ENCODE data around the gene CPAMD8. TPM values are rescaled to one million over a fixed set of nuclear protein-coding genes. Genes with fewer than 3 reads are reported as not detected.
A peak's percentile ranks its signal among the peaks of the same experiment; 100 is the strongest.

Gene CPAMD8
- total RNA-seq, 1 experiment from 2014 or later: 3.9 TPM

DNA sequence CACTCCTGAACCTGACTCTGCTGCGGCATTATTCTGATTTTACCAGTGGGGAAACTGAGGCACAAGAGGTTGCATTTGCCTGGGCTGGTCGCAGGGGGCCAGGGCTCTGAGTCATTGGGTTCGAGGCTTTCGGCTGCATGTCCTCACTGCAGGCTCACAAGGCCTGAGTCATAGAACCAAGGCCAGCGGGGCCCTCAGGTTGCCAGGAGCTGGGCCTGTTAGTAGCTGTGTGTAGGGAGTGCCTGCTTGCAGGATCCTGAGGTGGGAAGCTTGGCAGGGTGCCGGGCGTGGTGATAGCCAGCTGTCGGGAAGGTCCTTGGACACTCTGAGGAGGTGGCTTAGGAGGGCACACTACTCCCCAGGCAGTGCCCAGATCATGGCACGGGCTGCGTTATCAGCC, 159.4 kb downstream of the CPAMD8 start:
- POLR2A ChIA-PET (ENCODE audit: unreplicated experiment): no interaction called here
- TF ChIP-seq, protein P1, sequence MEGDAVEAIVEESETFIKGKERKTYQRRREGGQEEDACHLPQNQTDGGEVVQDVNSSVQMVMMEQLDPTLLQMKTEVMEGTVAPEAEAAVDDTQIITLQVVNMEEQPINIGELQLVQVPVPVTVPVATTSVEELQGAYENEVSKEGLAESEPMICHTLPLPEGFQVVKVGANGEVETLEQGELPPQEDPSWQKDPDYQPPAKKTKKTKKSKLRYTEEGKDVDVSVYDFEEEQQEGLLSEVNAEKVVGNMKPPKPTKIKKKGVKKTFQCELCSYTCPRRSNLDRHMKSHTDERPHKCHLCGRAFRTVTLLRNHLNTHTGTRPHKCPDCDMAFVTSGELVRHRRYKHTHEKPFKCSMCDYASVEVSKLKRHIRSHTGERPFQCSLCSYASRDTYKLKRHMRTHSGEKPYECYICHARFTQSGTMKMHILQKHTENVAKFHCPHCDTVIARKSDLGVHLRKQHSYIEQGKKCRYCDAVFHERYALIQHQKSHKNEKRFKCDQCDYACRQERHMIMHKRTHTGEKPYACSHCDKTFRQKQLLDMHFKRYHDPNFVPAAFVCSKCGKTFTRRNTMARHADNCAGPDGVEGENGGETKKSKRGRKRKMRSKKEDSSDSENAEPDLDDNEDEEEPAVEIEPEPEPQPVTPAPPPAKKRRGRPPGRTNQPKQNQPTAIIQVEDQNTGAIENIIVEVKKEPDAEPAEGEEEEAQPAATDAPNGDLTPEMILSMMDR (conservative IDR thresholded peaks at IDR 0.05; ENCODE audit: low read depth, low read length): no peak
- no peak for TF ChIP-seq EZH2phosphoT487 (IDR thresholded peaks at IDR 0.05; ENCODE audit: borderline replicate concordance, low read length)
- no peak for TF ChIP-seq EZH2 (IDR thresholded peaks at IDR 0.05; ENCODE audit: low read length, unreplicated experiment)
- Histone ChIP-seq H3K9ac (ENCODE audit: low read length) (no peak overlapping the region), H3F3A (ENCODE audit: low read length, unreplicated experiment) (no peaks in the 10 kb centered on the region), H3K4me1 (ENCODE audit: insufficient read depth, low read length) (no peaks in the 10 kb centered on the region), H3K4me3 (ENCODE audit: low read length) (no peak overlapping the region), H3K9me3 (ENCODE audit: low read length) (no peaks in the 10 kb centered on the region), H3K36me3 (ENCODE audit: low read depth, low read length) (peaks cover 33% of the 10 kb centered on the region), H3K27me3 (ENCODE audit: low read length) (no peaks in the 10 kb centered on the region), H4K20me1 (ENCODE audit: low read length) (no peaks in the 10 kb centered on the region), H2AFZ (ENCODE audit: low read length) (no peak overlapping the region), H3K27ac (ENCODE audit: low read length) (no peak overlapping the region), H3K4me2 (ENCODE audit: low read length) (no peak overlapping the region), H3K79me2 (ENCODE audit: low read length) (no peaks in the 10 kb centered on the region), H3K9me2 (replicated peaks; ENCODE audit: low read length) (no peaks in the 10 kb centered on the region)
- intact Hi-C loops (cut with micrococcal nuclease): no loop called here
- no TSS peak for BruUV-seq (replicated peaks)
- ATAC-seq: 0 out of 2 replicates have a peak, but pooled peaks have one; percentile 33
- DNase-seq: no peak
- CTCF ChIA-PET: no interaction called here

DNA sequence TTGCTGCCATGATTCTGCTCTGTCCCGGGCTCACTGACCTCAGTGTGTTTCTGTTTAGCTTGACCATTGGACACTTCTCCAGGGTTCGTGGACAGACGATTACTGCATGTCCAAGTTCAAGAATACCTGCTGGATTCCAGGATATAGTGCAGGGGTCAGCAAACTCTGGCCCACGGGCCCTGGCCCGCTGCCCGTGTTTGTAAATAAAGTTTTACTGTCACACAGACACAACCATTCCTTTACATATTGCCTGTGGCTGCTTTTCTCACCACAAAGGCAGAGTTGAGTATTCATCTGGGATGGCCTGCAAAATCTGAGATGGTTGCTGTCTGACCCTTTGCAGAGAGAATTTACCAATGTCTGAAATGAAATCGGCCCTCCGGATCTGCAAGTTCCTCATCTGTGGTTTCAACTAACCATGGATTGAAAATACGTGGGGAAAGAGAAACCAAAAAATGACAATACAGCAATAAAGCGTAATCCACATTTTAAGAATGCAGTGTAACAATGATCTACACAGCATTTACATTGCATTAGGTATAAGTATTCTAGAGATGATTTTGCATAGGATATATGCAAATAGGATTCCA, 163.7 kb downstream of the CPAMD8 start:
- no peaks in the 10 kb centered on the region for H3F3A ChIP-seq (ENCODE audit: low read length, unreplicated experiment)
- H3K79me2 ChIP-seq (ENCODE audit: low read length): no peaks in the 10 kb centered on the region
- H3K4me3 ChIP-seq (ENCODE audit: low read length): no peak overlapping the region
- no peaks in the 10 kb centered on the region for H3K27me3 ChIP-seq (ENCODE audit: low read length)
- H3K9ac ChIP-seq (ENCODE audit: low read length): no peak overlapping the region
- no peak for DNase-seq
- ChIA-PET POLR2A (ENCODE audit: unreplicated experiment) (no interaction called here), CTCF (no interaction called here)
- intact Hi-C loops (cut with micrococcal nuclease): no loop called here
- no peaks in the 10 kb centered on the region for H3K4me1 ChIP-seq (ENCODE audit: insufficient read depth, low read length)
- peaks cover 20% of the 10 kb centered on the region; the same call in 1 of the 2 replicates for H3K36me3 ChIP-seq (ENCODE audit: low read depth, low read length)
- H2AFZ ChIP-seq (ENCODE audit: low read length): no peak overlapping the region
- BruUV-seq (replicated peaks): TSS peak; percentile 45
- TF ChIP-seq EZH2phosphoT487 (IDR thresholded peaks at IDR 0.05; ENCODE audit: borderline replicate concordance, low read length) (no peak), EZH2 (IDR thresholded peaks at IDR 0.05; ENCODE audit: low read length, unreplicated experiment) (no peak)
- TF ChIP-seq, protein P1 (conservative IDR thresholded peaks at IDR 0.05; ENCODE audit: low read depth, low read length): no peak
- H3K9me3 ChIP-seq (ENCODE audit: low read length): no peaks in the 10 kb centered on the region
- H4K20me1 ChIP-seq (ENCODE audit: low read length): no peaks in the 10 kb centered on the region
- no peak overlapping the region for H3K27ac ChIP-seq (ENCODE audit: low read length)
- H3K9me2 ChIP-seq (replicated peaks; ENCODE audit: low read length): no peaks in the 10 kb centered on the region
- no peak overlapping the region for H3K4me2 ChIP-seq (ENCODE audit: low read length)
- no peak for ATAC-seq

DNA sequence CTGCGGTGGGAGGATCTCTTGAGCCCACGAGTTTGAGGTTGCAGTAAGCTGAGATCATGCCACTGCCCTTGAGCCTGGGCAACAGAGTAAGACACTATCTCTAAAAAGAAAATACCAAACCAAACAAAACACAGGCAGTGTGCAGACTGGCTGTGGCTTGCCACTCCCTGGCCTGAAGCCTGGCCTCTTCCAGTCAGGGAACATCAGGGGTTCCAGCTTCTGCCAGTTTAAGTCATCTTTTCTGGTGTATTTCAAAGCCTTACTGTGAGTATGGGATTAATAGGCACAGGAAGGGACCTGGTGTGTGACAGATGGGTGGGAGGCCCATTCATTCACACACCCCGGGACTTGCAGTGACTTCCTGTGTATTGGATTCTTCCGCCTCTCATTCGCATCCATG, 164.8 kb downstream of the CPAMD8 start:
- no peak for TF ChIP-seq EZH2phosphoT487 (IDR thresholded peaks at IDR 0.05; ENCODE audit: borderline replicate concordance, low read length)
- no peak for TF ChIP-seq EZH2 (IDR thresholded peaks at IDR 0.05; ENCODE audit: low read length, unreplicated experiment)
- TF ChIP-seq, protein P1 (conservative IDR thresholded peaks at IDR 0.05; ENCODE audit: low read depth, low read length): no peak
- ChIA-PET POLR2A (ENCODE audit: unreplicated experiment) (no interaction called here), CTCF (no interaction called here)
- H3K9me3 ChIP-seq (ENCODE audit: low read length): no peaks in the 10 kb centered on the region
- DNase-seq: no peak
- H3K4me3 ChIP-seq (ENCODE audit: low read length): no peak overlapping the region
- H3K4me1 ChIP-seq (ENCODE audit: insufficient read depth, low read length): no peaks in the 10 kb centered on the region
- ATAC-seq: no peak
- H3K4me2 ChIP-seq (ENCODE audit: low read length): no peak overlapping the region
- intact Hi-C loops (cut with micrococcal nuclease): no loop called here
- H3K79me2 ChIP-seq (ENCODE audit: low read length): no peaks in the 10 kb centered on the region
- no peaks in the 10 kb centered on the region for H3K9me2 ChIP-seq (replicated peaks; ENCODE audit: low read length)
- peaks cover 20% of the 10 kb centered on the region for H3K36me3 ChIP-seq (ENCODE audit: low read depth, low read length)
- H3K27me3 ChIP-seq (ENCODE audit: low read length): no peaks in the 10 kb centered on the region
- H3K9ac ChIP-seq (ENCODE audit: low read length): no peak overlapping the region
- H3K27ac ChIP-seq (ENCODE audit: low read length): no peak overlapping the region
- H2AFZ ChIP-seq (ENCODE audit: low read length): no peak overlapping the region
- no peaks in the 10 kb centered on the region for H4K20me1 ChIP-seq (ENCODE audit: low read length)
- BruUV-seq (replicated peaks): no TSS peak
- H3F3A ChIP-seq (ENCODE audit: low read length, unreplicated experiment): no peaks in the 10 kb centered on the region

Measured in PC-3 (cell line).